CD14-positive monocyte (primary cell): ENCODE results near the gene CCDC90B. TPM values are rescaled to one million over a fixed set of nuclear protein-coding genes. Genes with fewer than 3 reads are reported as not detected.

Experiments
- DNase-seq, 3 donors: peaks; one replicate each; pipeline ENCODE4 v3.0.0-alpha.2; 2011 to 2022
- H2AFZ ChIP-seq: 2 replicates; pipeline ENCODE4 v1.6.0; 2012; ENCODE audit warnings: mild to moderate bottlenecking, low read depth, low read length, inconsistent platforms; ENCODE audit not compliant: insufficient read depth, poor library complexity, severe bottlenecking
- H3K27ac ChIP-seq, 2 donors: 1 replicate in 1 of 2; 2 replicates in 1 of 2; pipeline ENCODE4 v1.5.1; 2012 to 2013; ENCODE audit warnings: low read length in 2 of 2, control low read depth in 1 of 2, inconsistent platforms in 1 of 2, low read depth in 1 of 2, mild to moderate bottlenecking in 1 of 2
- H3K27me3 ChIP-seq, 2 donors: one replicate each; pipeline versions ENCODE4 v1.6.0 to v1.6.1; 2011 to 2013; ENCODE audit warnings: low read length in 2 of 2; ENCODE audit not compliant: control insufficient read depth in 2 of 2, insufficient read depth in 2 of 2
- H3K36me3 ChIP-seq, 2 donors: replicated peaks in 1 of 2; 1 replicate in 1 of 2; 2 replicates in 1 of 2; pipeline versions ENCODE4 v1.5.1 to v1.6.1; 2012 to 2013; ENCODE audit warnings: low read length in 2 of 2, control low read depth in 1 of 2, inconsistent platforms in 1 of 2, mild to moderate bottlenecking in 1 of 2; ENCODE audit not compliant: insufficient read depth in 2 of 2, control insufficient read depth in 1 of 2
- H3K4me1 ChIP-seq, 2 donors: 1 replicate in 1 of 2; 2 replicates in 1 of 2; pipeline versions ENCODE4 v1.5.1 to v1.6.1; 2012 to 2013; ENCODE audit warnings: low read length in 2 of 2, control low read depth in 1 of 2, inconsistent platforms in 1 of 2, mild to moderate bottlenecking in 1 of 2, moderate library complexity in 1 of 2; ENCODE audit not compliant: insufficient read depth in 2 of 2, control insufficient read depth in 1 of 2
- H3K4me2 ChIP-seq: replicated peaks from 2 replicates; pipeline ENCODE3; 2012; ENCODE audit warnings: low read length, moderate library complexity, mild to moderate bottlenecking; ENCODE audit not compliant: poor library complexity, severe bottlenecking; ENCODE audit errors: extremely low read depth
- H3K4me3 ChIP-seq, 3 experiments: fragments of 200-600 bp in 1 of 3; sonication (generic) in 1 of 3; replicated peaks in 1 of 3; 1 replicate in 2 of 3; 2 replicates in 1 of 3; pipeline ENCODE4 v1.5.1; 2011 to 2013; ENCODE audit warnings: low read length in 3 of 3, mild to moderate bottlenecking in 3 of 3, control low read depth in 2 of 3, low read depth in 2 of 3, inconsistent platforms in 1 of 3, moderate library complexity in 1 of 3
- H3K79me2 ChIP-seq: 2 replicates; pipeline ENCODE4 v1.6.0; 2012; ENCODE audit warnings: mild to moderate bottlenecking, control low read depth, inconsistent platforms, low read length, moderate library complexity; ENCODE audit not compliant: insufficient read depth
- H3K9ac ChIP-seq: 2 replicates; pipeline ENCODE4 v1.6.0; 2017; ENCODE audit warnings: low read length, mild to moderate bottlenecking; ENCODE audit not compliant: insufficient read depth, poor library complexity, severe bottlenecking
- H3K9me3 ChIP-seq, 2 donors: replicated peaks in 1 of 2; 1 replicate in 1 of 2; 2 replicates in 1 of 2; pipeline versions ENCODE4 v1.5.1 to v1.6.1; 2012 to 2013; ENCODE audit warnings: low read length in 2 of 2, control low read depth in 1 of 2; ENCODE audit not compliant: control insufficient read depth in 1 of 2, insufficient read depth in 1 of 2
- H4K20me1 ChIP-seq: 2 replicates; pipeline ENCODE4 v1.6.0; 2012; ENCODE audit warnings: mild to moderate bottlenecking, low read length, control low read depth, moderate library complexity; ENCODE audit not compliant: insufficient read depth
- H3K27ac Mint-ChIP-seq, 7 donors: one replicate each; pipeline ENCODE4 v1.8.0; 2020; ENCODE audit warnings: mild to moderate bottlenecking in 7 of 7, mixed read lengths in 7 of 7, moderate library complexity in 6 of 7, inconsistent platforms in 2 of 7
- H3K27me3 Mint-ChIP-seq, 3 donors: one replicate each; pipeline ENCODE4 v1.8.0; 2021 to 2022; ENCODE audit warnings: low read depth in 3 of 3, mild to moderate bottlenecking in 3 of 3, mixed read lengths in 3 of 3, moderate library complexity in 3 of 3, inconsistent platforms in 1 of 3
- H3K36me3 Mint-ChIP-seq, 2 donors: one replicate each; pipeline ENCODE4 v1.8.0; 2020; ENCODE audit warnings: mixed read lengths in 2 of 2, inconsistent platforms in 1 of 2, mild to moderate bottlenecking in 1 of 2
- H3K4me1 Mint-ChIP-seq: one replicate; pipeline ENCODE4 v1.8.0; 2020; ENCODE audit warnings: mild to moderate bottlenecking, mixed read lengths
- H3K4me3 Mint-ChIP-seq, 2 donors: one replicate each; pipeline ENCODE4 v1.8.0; 2020; ENCODE audit warnings: mild to moderate bottlenecking in 2 of 2, mixed read lengths in 2 of 2, moderate library complexity in 1 of 2
- H3K9me3 Mint-ChIP-seq, 7 donors: one replicate each; pipeline ENCODE4 v1.8.0; 2020 to 2022; ENCODE audit warnings: mixed read lengths in 7 of 7, mild to moderate bottlenecking in 6 of 7, moderate library complexity in 6 of 7, inconsistent platforms in 2 of 7
- WGBS: methylation state at CpG from one replicate; pipeline ENCODE4 v1.1.5; 2013; ENCODE audit warnings: missing lambda C conversion rate; ENCODE audit not compliant: insufficient coverage; 5-methylcytosine and 5-hydroxymethylcytosine counted together
- intact Hi-C, 2 donors: fragments of 100-400 bp; cut with micrococcal nuclease; formaldehyde crosslinking; loops; one replicate each; pipeline versions ENCODE4 v1.15.0 to v1.15.1; 2023
- polyA plus RNA-seq, 3 donors: library from polyadenylated mRNA; depleted of rRNA in 1 of 3; unstranded in 2 of 3; stranded (reverse) in 1 of 3; fragments of 300-500 nt in 2 of 3; fragments of >200 nt in 1 of 3; fragmentation: Illumina TruSeq in 2 of 3; gene quantifications; 1 replicate in 2 of 3; 2 replicates in 1 of 3; pipeline ENCODE4 v1.2.3, GENCODE V29; 2012 to 2021
- TF ChIP-seq, protein P1 (sequence below): fragments of 200-600 bp; IDR thresholded peaks from one replicate; pipeline ENCODE4 v1.8.0; 2022; ENCODE audit warnings: antibody characterized with exemption, mild to moderate bottlenecking

Gene CCDC90B
- polyA plus RNA-seq, 3 donors: 15.3 to 46.2 (median 39.6) TPM

DNA sequence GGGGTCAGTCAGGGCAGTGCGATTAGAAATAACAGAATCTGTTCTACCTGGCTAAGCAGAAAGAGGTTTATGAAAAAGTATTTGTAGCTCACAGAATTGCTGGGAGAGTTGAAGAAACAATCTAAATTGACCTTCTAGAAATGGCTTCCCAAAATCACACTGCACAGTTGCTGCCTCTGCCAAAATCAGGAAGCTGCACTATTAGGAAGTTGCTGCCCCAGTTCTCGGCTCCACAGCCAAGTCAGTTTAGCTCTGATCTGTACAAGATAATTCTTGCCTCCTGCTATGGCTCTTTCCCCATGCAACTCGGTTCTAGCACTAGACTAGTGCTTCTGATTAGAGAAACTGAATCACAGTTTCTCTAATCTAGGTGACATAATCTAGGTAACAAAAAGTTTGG lies 16.0 kb upstream of the CCDC90B start:
- TF ChIP-seq, protein P1, sequence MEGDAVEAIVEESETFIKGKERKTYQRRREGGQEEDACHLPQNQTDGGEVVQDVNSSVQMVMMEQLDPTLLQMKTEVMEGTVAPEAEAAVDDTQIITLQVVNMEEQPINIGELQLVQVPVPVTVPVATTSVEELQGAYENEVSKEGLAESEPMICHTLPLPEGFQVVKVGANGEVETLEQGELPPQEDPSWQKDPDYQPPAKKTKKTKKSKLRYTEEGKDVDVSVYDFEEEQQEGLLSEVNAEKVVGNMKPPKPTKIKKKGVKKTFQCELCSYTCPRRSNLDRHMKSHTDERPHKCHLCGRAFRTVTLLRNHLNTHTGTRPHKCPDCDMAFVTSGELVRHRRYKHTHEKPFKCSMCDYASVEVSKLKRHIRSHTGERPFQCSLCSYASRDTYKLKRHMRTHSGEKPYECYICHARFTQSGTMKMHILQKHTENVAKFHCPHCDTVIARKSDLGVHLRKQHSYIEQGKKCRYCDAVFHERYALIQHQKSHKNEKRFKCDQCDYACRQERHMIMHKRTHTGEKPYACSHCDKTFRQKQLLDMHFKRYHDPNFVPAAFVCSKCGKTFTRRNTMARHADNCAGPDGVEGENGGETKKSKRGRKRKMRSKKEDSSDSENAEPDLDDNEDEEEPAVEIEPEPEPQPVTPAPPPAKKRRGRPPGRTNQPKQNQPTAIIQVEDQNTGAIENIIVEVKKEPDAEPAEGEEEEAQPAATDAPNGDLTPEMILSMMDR: no peak
- H4K20me1 ChIP-seq: no peaks in the 10 kb centered on the region
- 38% methylated on average over 3 of the region's 3 CpGs for WGBS
- no peak overlapping the region for H3K27ac ChIP-seq
- H3K9ac ChIP-seq: no peak overlapping the region
- no peaks in the 10 kb centered on the region for H3K36me3 Mint-ChIP-seq
- no peak overlapping the region for H3K4me3 ChIP-seq
- H3K4me3 Mint-ChIP-seq: no peak overlapping the region
- H3K27me3 Mint-ChIP-seq: peaks cover 1 to 7% (median 4%) of the 10 kb centered on the region in 3 donors
- DNase-seq: peak in 2 of 3 donors; percentile 10 to 11
- H3K4me2 ChIP-seq: no peak overlapping the region
- intact Hi-C loops: no loop called here
- no peaks in the 10 kb centered on the region for H3K27me3 ChIP-seq
- peaks cover 4% of the 10 kb centered on the region for H3K4me1 Mint-ChIP-seq
- H3K4me1 ChIP-seq: no peaks in the 10 kb centered on the region
- no peaks in the 10 kb centered on the region for H3K9me3 ChIP-seq
- H3K79me2 ChIP-seq: no peaks in the 10 kb centered on the region
- peak overlapping the region; percentile 19 for H2AFZ ChIP-seq
- H3K27ac Mint-ChIP-seq: no peak overlapping the region
- H3K9me3 Mint-ChIP-seq: no peaks in the 10 kb centered on the region
- no peaks in the 10 kb centered on the region for H3K36me3 ChIP-seq

DNA sequence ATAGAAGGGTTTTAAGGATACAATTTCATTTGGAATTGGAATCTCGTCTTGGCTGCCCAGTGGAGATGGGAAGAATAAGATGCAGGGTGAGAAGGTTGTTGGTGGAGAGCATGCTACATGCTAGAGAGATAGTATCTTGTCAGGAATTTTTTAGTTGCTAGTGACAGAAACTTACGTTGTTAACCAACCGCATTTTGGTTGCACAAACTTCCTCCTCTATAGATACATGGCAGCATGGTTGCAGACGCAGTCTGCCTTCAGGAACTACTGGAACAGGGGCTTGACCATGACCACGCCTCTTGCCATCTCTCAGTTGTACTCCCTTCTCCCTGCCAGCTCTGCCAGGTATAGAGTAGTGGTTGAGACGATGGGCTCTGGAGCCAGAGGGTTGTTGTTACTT lies 13.5 kb upstream of the CCDC90B start:
- Histone ChIP-seq H3K27ac (no peak overlapping the region), H3K79me2 (no peaks in the 10 kb centered on the region), H4K20me1 (no peaks in the 10 kb centered on the region), H3K4me2 (no peak overlapping the region), H3K4me1 (no peaks in the 10 kb centered on the region), H3K36me3 (no peaks in the 10 kb centered on the region), H3K4me3 (no peak overlapping the region), H3K9ac (no peak overlapping the region), H3K27me3 (no peaks in the 10 kb centered on the region), H3K9me3 (no peaks in the 10 kb centered on the region), H2AFZ (no peak overlapping the region)
- peaks cover 1 to 5% (median 1%) of the 10 kb centered on the region in 3 donors for H3K27me3 Mint-ChIP-seq
- 69% methylated on average over 3 of the region's 6 CpGs for WGBS
- no peaks in the 10 kb centered on the region for H3K36me3 Mint-ChIP-seq
- no peak for DNase-seq
- H3K4me3 Mint-ChIP-seq: no peak overlapping the region
- TF ChIP-seq, protein P1: no peak
- H3K9me3 Mint-ChIP-seq: no peaks in the 10 kb centered on the region
- H3K4me1 Mint-ChIP-seq: peaks cover 4% of the 10 kb centered on the region
- H3K27ac Mint-ChIP-seq: no peak overlapping the region
- intact Hi-C loops: no loop called here
